ENCODE data around the gene EML5.

The EML5 gene

GRCh38 chr14:88568196-88568595, 224.6 kb downstream of the EML5 start:
- Histone ChIP-seq H3K79me2 (peaks cover 11% of the 10 kb centered on the region), H3K36me3 (ENCODE audit: control insufficient read depth, insufficient read depth, low read length) (no peaks in the 10 kb centered on the region), H3K4me1 (peaks cover 2% of the 10 kb centered on the region), H2AFZ (no peak overlapping the region), H3K9ac (no peak overlapping the region), H3K9me3 (ENCODE audit: control insufficient read depth, low read length) (no peaks in the 10 kb centered on the region), H3K27ac (no peak overlapping the region), H3K4me3 (ENCODE audit: low read depth, low read length) (no peak overlapping the region), H3K27me3 (ENCODE audit: control insufficient read depth, insufficient read depth, low read length) (no peaks in the 10 kb centered on the region), H3K4me2 (ENCODE audit: low read length) (no peak overlapping the region)
- TF ChIP-seq CTCF (IDR thresholded peaks at IDR 0.05) = no peak

GRCh38 chr14:88565427-88565826, 227.3 kb downstream of the EML5 start:
- no peak overlapping the region for H3K27ac ChIP-seq
- H3K9ac ChIP-seq = no peak overlapping the region

GRCh38 chr14:88563845-88564244, 228.9 kb downstream of the EML5 start:
- H3K36me3 ChIP-seq (ENCODE audit: control insufficient read depth, insufficient read depth, low read length) = no peaks in the 10 kb centered on the region
- peaks cover 11% of the 10 kb centered on the region for H3K79me2 ChIP-seq
- H2AFZ ChIP-seq = no peak overlapping the region
- no peaks in the 10 kb centered on the region for H3K9me3 ChIP-seq (ENCODE audit: control insufficient read depth, low read length)
- peak overlapping the region; percentile 37 for H3K4me2 ChIP-seq (ENCODE audit: low read length)
- peak overlapping the region; percentile 92 for H3K4me3 ChIP-seq (ENCODE audit: low read depth, low read length)
- TF ChIP-seq CTCF (IDR thresholded peaks at IDR 0.05) = no peak
- peaks cover 2% of the 10 kb centered on the region for H3K4me1 ChIP-seq
- no peak overlapping the region for H3K9ac ChIP-seq
- H3K27me3 ChIP-seq (ENCODE audit: control insufficient read depth, insufficient read depth, low read length) = no peaks in the 10 kb centered on the region
- no peak overlapping the region for H3K27ac ChIP-seq

More at GRCh38 chr14:88565427-88565826, 227.3 kb downstream of the EML5 start:
- Histone ChIP-seq H2AFZ (no peak overlapping the region), H3K4me3 (ENCODE audit: low read depth, low read length) (no peak overlapping the region), H3K9me3 (ENCODE audit: control insufficient read depth, low read length) (no peaks in the 10 kb centered on the region), H3K4me2 (ENCODE audit: low read length) (no peak overlapping the region), H3K27me3 (ENCODE audit: control insufficient read depth, insufficient read depth, low read length) (no peaks in the 10 kb centered on the region), H3K36me3 (ENCODE audit: control insufficient read depth, insufficient read depth, low read length) (no peaks in the 10 kb centered on the region), H3K4me1 (peaks cover 2% of the 10 kb centered on the region), H3K79me2 (peaks cover 11% of the 10 kb centered on the region)
- TF ChIP-seq CTCF (IDR thresholded peaks at IDR 0.05) = no peak

GRCh38 chr14:88562831-88563686, 229.7 kb downstream of the EML5 start, which contains the start of gene ZC3H14:
Gene ZC3H14, plus strand, starts transcription at chr14:88563037. Its CDS starts 97 bp downstream, at chr14:88563134.
- peak within 1 kb of the TSS; percentile 92 for H3K4me3 ChIP-seq (ENCODE audit: low read depth, low read length)
- H3K36me3 ChIP-seq (ENCODE audit: control insufficient read depth, insufficient read depth, low read length) = no peaks in the 10 kb centered on the region
- H3K27me3 ChIP-seq (ENCODE audit: control insufficient read depth, insufficient read depth, low read length) = no peaks in the 10 kb centered on the region
- peak within 1 kb of the TSS; percentile 98 for H2AFZ ChIP-seq
- H3K4me1 ChIP-seq = peaks cover 2% of the 10 kb centered on the region
- no peaks in the 10 kb centered on the region for H3K9me3 ChIP-seq (ENCODE audit: control insufficient read depth, low read length)
- no peak for TF ChIP-seq CTCF (IDR thresholded peaks at IDR 0.05)
- peaks cover 9% of the 10 kb centered on the region for H3K79me2 ChIP-seq
- H3K27ac ChIP-seq = peak within 1 kb of the TSS; percentile 84
- H3K9ac ChIP-seq = peak within 1 kb of the TSS; percentile 65
- H3K4me2 ChIP-seq (ENCODE audit: low read length) = peak within 1 kb of the TSS; percentile 37

- Histone ChIP-seq H3K4me1 (peaks cover 2% of the 10 kb centered on the region), H3K27me3 (ENCODE audit: control insufficient read depth, insufficient read depth, low read length) (no peaks in the 10 kb centered on the region), H3K9me3 (ENCODE audit: control insufficient read depth, low read length) (no peaks in the 10 kb centered on the region), H3K27ac (peak overlapping the region; percentile 84), H3K79me2 (peaks cover 6% of the 10 kb centered on the region), H2AFZ (peak overlapping the region; percentile 98), H3K36me3 (ENCODE audit: control insufficient read depth, insufficient read depth, low read length) (no peaks in the 10 kb centered on the region), H3K4me2 (ENCODE audit: low read length) (peak overlapping the region; percentile 37), H3K4me3 (ENCODE audit: low read depth, low read length) (peak overlapping the region; percentile 92), H3K9ac (no peak overlapping the region)
- no peak for TF ChIP-seq CTCF (IDR thresholded peaks at IDR 0.05)
Observed at GRCh38 chr14:88562532-88562830, 230.3 kb downstream of the EML5 start.
